GOT3 (cell line): Measurements from ENCODE around the gene PER2.

ENCODE experiments used
- DNase-seq: peaks from one replicate; lab custom pipeline; 2025; ENCODE audit warnings: mixed read lengths; lab: John Stamatoyannopoulos, UW

Gene PER2

DNA sequence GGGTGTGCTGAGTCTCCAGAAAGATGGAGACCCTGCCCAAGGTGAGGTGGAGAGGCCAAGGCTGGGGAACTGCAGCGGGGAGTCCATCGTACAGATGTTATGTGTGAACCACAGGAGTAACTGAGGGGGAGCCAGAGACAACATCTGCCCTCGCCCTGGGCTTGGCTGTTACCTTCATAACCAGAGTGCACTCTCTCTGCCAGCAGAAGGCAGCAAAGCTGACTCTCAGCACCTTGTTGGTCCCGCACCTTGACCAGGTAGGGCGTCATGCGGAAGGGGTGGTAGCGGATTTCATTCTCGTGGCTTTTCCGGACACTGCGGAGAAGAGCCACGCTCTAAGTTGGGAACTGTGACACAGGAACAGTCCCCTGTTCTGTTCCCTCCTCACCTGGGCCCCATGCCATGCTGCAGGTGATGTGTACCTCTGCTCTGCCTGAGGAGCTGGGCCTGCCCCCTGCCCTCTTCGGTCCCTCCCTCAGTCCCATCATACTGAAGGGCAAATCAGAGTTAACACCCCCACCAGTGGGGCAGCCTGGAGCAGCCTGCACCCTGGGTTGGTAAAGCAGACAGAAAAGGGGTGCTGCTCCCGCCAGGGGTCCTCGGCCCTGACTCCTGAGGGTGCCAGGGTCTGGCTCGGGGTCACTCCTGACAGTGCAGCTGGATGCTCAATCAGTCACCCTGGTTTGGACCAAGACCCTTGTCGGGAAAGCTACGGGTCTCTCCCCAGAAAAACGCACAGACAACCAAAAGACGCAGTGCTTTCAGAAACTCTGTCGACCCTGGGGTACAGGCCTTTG, 20.3 kb downstream of the PER2 start:
- no peak for DNase-seq

DNA sequence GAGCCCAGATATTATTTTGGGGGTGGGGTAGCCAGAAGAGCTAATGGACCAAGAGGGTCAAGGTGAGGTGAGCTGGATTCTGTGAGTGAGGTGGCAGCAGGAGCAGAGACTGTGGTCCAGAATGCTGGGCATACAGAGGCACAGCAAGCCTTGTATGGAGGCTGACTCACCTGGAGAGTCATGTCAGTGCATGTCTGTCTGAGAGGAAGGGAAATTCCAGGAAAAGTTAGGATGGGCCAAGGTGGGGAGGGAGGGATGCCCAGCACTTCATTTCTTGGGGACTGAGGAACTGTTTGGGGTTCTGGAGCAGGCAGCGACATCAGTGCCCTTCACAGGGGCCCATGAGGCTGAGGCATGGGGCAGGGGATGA, 21.1 kb downstream of the PER2 start:
- no peak for DNase-seq

DNA sequence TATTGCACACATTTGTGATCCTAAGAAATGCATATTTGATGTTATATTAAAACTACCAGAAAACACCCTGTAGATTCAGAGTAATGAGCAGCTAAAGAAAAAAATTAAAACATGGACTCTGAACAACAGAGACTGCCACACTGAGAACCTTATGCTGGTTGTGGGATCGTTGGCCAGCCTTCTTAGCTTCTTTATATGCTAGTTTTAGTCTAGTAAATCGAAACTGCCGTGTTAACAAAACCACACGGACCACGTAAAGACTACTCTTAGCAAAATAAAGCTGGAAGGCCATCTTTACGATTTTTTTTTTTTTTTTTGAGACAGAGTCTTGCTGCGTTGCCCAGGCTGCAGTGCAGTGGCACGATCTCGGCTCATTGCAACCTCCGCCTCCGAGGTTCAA, 22.8 kb downstream of the PER2 start:
- no peak for DNase-seq

DNA sequence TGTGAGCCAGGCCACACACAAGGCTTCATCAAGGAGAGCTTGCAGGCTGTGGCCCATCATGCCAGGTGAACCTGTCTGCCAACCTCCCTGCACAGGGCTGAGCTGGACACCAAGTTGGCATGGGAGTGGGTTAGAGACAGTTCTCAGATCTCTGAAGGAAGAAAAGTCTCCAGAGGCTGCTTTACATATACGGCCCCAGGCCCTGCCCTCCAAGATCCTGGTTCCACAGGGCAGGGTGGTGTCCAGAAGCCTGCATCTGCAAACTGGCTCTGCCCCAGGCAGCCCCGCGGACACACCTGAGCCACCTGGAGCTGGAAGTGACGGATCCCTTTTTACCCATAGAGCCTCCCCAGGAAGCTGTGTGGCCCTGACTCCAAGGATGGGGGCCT, 24.3 kb downstream of the PER2 start:
- DNase-seq = no peak

DNA sequence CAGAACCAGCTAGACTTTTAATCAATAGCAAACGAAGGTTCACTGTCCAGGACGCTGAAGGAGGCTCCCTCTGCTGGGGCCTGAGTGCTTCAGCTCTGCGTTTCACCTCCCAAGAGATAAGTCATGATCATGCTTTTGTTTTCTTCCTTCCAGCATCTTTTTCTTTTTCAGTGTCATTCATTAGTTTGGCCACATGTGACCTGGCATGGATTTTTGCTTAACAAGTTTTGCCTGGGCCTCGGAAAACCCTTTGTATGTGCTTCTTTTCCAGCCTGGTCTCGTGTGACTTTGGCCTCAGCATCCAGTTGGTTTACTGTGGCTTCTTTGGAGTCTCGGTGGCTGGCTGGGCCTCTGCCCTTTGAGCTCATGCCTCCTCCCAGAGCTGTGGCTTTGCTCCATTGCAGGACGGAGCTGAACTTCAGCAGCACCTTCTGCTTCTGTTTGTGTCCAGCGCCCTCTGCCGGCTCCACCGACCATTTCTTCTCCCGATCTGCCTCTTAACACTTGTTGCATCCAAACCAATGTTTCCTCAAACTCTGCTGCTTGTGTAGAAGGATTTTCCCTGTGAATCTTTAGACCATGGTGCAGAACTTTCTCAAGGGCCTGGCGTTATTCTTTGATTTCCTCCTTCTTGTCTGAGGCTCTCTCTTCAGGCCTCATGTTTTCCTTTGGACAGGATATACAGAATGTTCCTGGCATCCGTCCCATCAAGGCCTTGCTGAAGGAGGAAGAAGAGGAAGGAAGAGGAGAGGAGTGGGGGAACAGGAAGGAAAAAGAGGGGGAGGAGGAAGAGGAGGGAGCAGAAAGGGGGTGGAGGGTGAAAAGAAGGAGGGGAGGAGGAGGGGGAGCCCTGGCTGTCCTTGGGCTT, 25.0 kb downstream of the PER2 start:
- DNase-seq = peak; percentile 57

DNA sequence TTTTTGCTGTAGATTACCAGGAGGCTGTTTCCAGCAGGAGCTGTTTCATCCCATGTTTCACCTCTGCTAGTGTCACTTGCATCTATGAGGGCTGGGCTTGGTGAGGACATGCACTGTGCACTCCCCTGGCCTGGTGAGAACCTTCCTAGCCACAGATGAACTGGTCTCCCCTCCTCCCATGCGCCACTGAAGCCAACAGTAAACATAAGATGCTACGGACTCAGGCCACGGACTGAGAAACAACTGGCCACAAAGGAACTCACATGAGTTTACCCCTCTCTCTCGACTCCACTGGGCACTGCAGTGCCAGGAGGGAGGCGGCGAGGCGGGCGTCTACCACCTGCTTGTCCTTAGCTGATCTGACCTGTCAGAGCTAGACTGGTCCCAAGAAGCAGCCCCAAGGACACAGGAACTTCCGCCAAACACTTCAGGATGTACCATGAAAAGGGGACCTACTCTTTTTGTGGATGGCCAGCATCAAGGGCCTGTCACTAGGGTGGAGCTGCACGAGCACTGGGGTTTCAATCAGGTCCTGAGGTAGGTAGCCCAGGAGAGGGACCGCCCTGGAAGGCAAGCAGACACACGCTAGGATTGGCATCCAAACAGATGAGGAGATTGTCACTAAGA, 25.8 kb downstream of the PER2 start:
- DNase-seq = no peak

DNA sequence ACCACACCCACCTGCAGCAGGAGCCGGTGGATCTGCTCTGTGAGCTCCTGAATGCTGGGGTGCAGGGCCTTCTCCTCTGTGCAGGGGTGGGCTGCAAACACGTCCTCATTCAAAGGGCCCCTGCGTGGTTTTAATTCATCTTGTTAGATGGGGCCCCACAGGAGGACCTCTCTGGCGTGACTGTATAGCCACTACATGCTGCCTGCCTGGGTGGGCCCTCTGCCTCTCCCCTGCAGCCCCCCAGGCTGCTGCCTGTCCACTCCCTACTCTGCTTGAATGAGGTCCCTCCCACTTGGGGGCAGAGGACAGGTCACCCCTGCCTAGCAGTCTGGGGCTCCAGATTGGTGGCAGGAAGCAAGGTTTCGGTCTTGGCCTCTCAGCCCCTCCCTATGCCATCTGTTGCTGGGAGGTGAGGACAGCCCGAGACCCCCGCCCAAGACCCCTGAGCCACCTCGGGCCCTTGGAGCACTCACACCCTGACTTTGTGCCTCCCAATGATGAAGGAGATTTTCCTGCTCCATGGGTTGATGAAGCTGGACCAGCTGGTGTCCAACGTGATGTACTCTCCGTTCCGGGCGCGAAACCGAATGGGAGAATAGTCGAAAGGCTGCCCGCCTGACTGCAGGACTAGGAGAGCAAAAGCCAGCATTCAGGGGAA, 26.6 kb downstream of the PER2 start:
- no peak for DNase-seq

DNA sequence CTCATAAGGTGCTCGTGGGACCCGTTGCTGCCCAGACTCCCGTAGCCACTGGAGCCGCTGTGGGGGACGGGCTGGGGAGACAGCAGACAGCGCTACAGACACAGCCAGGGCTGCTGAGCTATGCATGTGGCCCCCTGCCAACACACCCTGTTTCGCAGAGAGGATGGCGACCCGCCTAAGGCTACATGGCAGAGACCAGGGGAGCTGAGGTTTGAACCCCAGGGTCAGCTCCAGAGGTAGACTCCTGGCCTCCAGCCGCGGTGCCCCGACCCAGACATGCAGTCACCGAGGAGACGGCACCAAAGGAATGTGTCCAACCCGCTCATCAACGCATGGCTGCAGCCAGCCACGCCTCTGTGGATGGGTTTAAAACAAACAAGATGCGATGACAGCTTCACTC, 27.5 kb downstream of the PER2 start:
- DNase-seq = no peak

DNA sequence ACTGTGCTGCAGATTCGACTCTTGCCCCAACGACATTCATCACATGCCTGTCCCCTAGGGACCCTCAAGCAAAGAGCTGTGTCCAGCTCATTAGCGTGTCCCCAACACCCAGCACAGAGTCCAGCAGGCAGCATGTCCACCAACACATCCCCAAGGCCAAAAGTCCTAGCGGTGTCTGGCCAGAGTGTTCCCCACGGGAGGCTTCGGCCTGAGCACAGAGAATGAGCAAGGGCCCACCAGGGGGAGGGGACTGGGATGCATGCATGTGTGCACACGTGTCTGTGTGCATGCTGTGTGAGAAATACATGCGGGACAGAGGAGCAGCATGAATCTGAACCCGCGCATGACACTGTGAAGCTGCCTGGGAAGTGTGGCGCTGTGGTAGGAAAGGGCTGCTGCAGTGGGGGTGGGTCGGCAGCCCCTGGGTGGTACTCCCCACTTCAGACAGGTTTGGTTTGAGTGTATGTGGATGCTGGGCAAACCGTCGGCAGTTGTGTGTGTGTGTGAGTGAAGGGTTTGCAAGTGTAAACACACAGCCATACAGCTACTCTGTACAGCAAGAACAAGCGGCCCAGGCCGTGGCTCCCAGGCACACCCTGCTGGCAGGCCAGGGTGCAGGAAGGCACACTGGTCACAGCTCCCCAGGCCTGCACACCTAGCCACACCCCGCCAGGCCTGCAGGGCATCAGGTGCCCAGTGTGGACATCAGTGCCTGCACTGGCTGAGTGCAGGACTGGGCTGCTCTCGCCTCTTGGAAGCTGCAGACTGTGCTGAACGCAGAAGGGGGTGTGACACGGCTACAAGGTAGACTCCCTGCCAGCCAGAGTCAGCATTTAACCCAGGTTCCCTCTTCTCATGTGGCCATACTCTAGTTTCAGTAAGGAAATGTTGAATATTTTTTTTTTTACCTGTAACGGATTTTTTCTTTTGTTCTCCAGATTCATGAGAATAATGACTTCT, 29.1 kb downstream of the PER2 start:
- DNase-seq = no peak

DNA sequence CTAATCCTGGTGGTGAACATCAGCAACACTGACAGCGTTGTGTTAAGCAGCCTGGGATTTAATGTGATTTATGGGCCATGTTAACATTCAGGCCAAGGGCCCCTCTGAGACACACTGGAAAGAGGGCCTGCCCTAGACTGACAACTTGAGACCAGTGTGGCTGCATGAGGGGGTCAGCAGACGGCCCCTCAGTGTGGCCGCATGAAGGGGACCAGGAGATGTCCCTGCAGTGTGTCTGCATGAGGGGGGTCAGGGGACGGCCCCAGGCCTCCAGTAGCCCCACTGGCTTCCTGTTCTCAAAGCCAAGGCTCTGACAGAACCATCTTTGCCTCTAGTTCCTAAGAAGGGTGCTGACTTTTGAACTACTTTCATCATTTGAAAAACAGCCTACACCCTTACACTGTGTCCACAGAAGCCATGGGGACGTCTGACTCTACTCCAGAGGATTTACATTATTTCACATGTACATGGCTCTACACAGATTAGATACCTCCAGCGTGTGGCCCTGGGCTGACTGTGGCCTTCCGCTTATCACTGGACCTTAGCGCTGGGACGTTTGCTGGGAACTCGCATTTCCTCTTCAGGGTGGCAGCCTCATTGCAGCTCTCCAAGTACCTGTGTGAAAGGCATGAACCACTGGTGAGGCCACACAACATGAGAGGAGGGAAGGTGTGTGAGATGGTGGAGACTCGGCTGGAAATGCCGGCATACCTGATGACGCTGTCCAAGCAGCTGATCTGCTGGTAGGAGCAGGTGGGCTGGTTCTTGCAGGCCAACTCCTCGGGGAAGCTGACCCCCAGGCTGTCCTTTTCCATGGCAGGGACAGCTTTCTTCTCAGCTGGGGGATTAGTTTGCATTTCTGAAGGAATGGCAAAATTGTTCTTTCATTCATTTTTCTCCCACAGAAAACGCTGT, 30.4 kb downstream of the PER2 start:
- no peak for DNase-seq

DNA sequence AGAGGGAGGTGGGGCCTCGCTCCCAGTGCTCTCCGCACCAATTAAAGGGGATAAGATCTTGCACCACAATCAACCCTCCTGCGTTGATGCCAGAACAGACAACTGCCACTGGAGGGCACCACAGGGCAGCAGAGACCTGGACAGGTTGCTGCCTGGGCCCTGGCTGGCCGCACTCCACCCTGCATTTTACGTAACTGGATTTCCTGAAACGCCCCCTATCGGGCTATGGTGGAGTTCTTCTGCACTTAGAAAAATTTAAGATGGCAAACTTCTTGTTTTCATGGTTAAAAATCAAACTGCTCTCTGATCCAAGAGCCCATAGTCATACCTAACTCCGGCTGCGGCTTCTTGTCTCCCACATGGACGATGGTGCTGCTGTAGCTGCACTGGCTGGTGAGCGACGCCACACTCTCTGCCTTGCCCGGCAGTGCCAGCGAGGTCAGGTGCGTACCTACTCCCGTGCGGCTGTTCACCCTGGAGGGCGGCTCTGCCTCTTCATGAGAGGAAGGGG, 31.8 kb downstream of the PER2 start:
- DNase-seq = no peak

DNA sequence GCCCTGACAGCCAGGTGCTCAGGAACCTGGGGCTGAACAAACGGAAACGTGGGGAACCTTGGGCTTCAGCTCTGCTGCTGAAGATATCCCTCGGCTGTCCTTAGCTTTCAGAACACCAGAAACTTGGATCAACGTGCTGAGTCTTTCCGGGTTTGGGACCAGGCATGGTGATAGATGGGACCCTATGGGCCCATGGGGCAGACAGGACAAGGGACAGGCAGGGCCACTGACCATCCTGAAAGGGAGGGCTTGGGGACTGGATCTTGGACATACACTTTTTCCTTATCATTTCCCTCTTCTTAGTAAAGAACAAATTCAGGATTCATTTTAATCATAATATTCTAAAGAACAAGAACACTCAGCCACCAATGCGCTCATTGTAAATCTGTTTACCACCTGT, 32.3 kb downstream of the PER2 start:
- no peak for DNase-seq

DNA sequence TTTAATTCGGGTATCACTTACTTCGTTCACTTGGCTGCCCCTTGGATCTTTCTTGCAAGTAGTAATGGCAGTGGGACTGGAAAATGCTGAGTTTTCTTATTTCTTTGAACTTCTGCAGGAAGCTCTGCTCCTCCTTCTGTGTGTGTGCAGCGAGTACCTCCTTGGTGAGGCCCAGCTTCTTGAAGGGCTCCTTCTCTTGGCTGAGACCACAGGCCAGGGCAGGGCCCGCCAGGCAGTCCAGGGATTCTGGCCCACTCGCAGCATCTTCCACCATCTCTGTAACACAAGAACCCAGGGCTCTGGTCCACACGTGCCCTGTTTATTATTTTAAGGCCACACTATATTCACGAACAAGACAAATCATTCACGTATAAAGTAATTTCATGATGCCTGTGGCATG, 32.8 kb downstream of the PER2 start:
- no peak for DNase-seq

DNA sequence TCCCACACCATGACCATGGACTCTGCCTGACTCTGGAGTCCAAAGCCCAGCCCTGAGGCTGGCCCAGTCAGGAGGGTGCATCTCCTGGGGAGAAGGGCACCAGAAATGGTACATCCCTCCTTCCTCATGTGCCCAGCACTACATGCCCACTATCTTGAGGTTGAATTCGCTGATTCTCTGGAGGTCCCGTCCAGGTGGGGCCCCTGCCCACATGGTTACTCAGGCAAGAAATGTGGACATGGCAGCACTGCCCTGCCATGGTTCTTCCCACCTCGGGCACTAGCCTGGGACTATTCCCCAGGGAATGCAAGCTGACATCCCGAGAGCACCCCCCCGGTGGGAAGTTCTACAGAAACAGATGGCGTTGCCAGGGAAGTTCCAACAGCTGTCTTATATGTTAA, 33.3 kb downstream of the PER2 start:
- no peak for DNase-seq

DNA sequence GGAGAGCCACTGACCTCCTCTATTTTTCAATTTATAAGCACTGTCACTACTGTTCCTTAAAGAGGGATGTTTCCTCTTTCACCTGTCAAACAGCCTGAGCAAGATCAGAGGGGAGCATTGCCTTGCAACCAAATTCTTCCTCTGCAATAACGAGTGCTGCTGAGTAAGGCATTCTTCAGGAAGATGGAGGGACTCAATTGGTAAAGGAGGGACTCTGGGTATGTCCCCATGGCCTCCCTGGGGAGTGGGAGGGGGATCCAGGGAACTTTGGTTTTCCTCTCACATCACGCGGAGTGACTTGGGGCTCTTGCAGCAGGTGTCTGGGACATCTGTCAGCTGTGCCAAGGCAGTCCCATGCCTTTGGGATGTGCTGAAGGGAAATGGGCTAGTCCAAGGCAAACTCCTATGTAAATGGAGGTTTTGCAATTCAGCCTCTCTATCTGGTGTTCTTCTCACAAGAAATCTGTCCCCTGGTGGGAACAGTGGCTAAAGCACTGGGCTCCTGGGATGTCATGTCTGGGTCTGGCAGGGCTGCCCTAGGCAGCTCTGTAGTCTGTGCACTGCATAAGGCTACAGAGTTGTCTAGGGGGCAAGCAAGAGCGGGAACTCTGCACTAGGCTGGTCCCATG, 34.2 kb downstream of the PER2 start:
- no peak for DNase-seq

DNA sequence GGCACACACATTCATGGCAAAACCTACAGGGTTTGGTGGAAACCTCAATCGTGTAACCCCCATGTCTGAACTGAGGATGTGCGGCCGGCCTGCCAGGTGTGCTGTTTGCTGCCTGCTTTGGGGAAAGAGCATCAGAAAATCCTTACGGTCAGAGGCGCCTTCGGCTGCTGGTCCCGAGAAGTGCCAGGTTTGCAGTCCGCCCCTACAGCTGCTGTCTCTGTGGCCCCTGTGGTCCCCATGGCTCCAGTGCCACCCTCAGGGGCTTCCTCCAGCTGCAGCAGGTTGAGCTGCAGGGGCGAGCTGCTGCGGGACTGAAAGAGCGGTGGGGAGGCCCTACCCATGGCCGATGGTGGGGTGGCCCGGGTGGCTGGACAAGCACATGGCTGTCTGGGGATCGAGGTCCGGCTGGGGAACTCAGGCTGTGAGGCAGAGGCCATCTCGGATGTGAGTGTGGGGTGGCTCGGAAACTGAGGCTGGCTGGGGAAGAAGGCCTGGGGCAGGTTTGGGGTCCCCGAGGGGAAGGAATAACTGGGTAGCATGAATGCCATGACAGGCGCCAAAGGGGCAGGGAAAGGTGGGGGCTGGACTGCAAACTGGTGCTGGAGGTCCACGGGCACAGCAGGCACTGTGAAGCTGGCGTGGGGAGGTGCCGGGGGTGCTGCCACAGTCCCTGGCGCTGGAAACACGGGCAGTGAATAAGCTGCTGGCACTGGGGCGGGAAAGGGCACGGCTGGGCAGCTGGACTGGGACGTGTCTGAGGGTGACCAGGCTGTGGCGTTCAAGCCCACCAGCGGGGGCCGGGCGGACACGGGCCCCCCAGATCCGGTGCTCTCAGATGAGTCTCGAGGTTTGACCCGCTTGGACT, 35.4 kb downstream of the PER2 start:
- DNase-seq = no peak

DNA sequence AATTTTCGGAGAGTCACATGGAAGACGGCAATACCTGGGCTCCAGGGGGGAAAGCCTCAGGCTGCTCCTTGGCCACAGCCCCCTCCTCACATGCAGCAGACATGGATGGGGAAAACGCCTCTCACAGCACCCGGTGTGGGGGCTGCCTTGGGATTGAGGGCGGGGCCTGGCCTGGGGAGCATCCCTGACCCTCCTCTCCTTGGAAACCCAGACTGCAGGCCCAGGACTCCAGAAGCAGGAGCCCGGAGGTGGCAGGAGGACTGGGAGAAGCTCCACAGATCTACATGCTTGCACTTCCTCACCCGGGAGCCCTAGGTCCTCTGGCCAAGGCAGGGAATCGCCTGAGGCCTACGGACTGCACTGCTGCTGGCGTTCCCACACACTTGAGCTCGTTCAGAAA, 36.4 kb downstream of the PER2 start:
- DNase-seq = no peak

DNA sequence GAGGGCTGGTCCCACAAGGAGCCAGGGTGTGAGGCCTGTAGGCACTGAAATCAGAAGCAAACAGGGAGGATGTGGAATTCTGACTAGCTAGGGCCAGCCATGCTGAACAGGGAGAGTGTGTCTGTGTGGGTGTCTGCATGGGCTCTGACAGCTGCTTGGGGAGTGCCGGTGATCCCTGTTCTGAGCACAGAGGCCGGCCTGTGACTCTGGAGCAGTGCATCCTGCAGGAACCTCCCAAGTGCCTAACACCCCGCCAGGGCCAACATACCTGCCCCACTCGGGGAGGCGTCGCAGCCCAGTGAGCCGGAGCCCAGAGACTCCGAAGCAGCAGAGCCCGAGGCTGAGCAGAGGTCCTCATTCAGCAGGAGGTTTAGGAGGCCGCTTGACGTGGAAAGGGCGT, 37.1 kb downstream of the PER2 start:
- DNase-seq = no peak

DNA sequence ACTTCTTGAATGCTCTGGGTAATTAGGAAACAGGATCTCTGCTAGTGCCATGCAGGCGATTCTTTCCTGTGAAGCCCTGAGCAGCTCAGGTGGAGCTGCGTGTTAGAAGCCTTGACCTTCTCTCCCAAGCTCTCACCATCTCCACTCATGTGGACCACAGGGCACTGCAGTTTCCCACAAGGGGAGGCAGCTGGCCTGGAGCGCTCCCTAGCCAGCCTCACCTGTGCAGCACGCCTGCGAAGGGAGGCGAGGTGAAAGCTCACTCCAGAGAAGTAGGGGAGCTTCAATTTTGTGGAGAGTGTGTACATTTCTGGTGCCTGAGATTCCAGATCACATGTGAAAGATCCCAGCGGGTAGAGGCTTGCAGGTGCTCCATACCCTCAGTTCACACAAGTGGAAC, 37.5 kb downstream of the PER2 start:
- DNase-seq = no peak
